HepG2 (cell line): ENCODE results near the gene ELOVL5. TPM values are rescaled to one million over a fixed set of nuclear protein-coding genes. Genes with fewer than 3 reads are reported as not detected.

Experiments
- ATAC-seq: fragments of 200-7000 bp; cut with Tn5 transposase; 3 replicates; pipeline ENCODE4 v1.9.1; 2020; ENCODE audit warnings: mild to moderate bottlenecking, moderate library complexity
- BruUV-seq: library from RNA; stranded (reverse); fragments of 400-500 nt; replicated peaks from 2 replicates; lab custom pipeline; 2021; lab: Mats Ljungman, UMichigan
- CTCF ChIA-PET: fragments of 300-600 bp; formaldehyde crosslinking; extraction: SDS; loops from one replicate; lab custom pipeline; 2021; ENCODE audit warnings: low total read pairs, inconsistent platforms, low intra/inter-chr PET ratio; lab: Yijun Ruan, JAX
- POLR2A ChIA-PET: fragments of 350-600 bp; sonication (Branson Sonifier 250); formaldehyde crosslinking; loops from one replicate; lab custom pipeline; 2020; ENCODE audit warnings: antibody characterized with exemption, inconsistent platforms; lab: Yijun Ruan, JAX
- DNase-seq: peaks from one replicate; pipeline ENCODE4 v3.0.0-alpha.2; 2015; ENCODE audit warnings: low spot score
- FAIRE-seq: peaks from 3 replicates; lab custom pipeline; 2011; peaks lifted over from hg19 to GRCh38; lab: Jason Lieb, UNC
- H2AFZ ChIP-seq: one replicate; pipeline ENCODE4 v1.6.1; 2011; ENCODE audit warnings: low read length, inconsistent platforms
- H3K27ac ChIP-seq: fragments of 300-600 bp; 3 replicates; pipeline ENCODE4 v1.8.0; 2011; ENCODE audit warnings: mixed run types, mild to moderate bottlenecking, mixed read lengths, low read length, inconsistent platforms; ENCODE audit not compliant: insufficient read depth; ENCODE audit errors: extremely low read length
- H3K27me3 ChIP-seq, 2 experiments: fragments of 200-600 bp in 1 of 2; 2 replicates in 1 of 2; 3 replicates in 1 of 2; pipeline versions ENCODE4 v1.6.0 to v1.8.0; 2011; ENCODE audit warnings: low read length in 2 of 2, mild to moderate bottlenecking in 2 of 2, moderate library complexity in 2 of 2, inconsistent platforms in 1 of 2; ENCODE audit not compliant: insufficient read depth in 2 of 2, control insufficient read depth in 1 of 2
- H3K36me3 ChIP-seq, 2 experiments: fragments of 200-600 bp in 1 of 2; replicated peaks in 1 of 2; 2 replicates in 1 of 2; 3 replicates in 1 of 2; pipeline versions ENCODE4 v1.5.1 to v1.8.0; 2011; ENCODE audit warnings: low read length in 2 of 2, inconsistent platforms in 1 of 2; ENCODE audit not compliant: insufficient read depth in 2 of 2, control insufficient read depth in 1 of 2
- H3K4me1 ChIP-seq: 2 replicates; pipeline ENCODE4 v1.5.1; 2012; ENCODE audit warnings: low read length, inconsistent platforms; ENCODE audit not compliant: insufficient read depth
- H3K4me2 ChIP-seq: 2 replicates; pipeline ENCODE4 v1.6.0; 2011; ENCODE audit warnings: low read depth, low read length, inconsistent platforms
- H3K4me3 ChIP-seq, 3 experiments: fragments of 200-600 bp in 1 of 3; sonication (generic), shearing (Covaris generic) in 1 of 3; replicated peaks in 1 of 3; 2 replicates each; pipeline ENCODE4 v1.5.1; 2011 to 2016; ENCODE audit warnings: low read length in 3 of 3, inconsistent platforms in 2 of 3, low read depth in 2 of 3, mild to moderate bottlenecking in 2 of 3, control low read depth in 1 of 3, mixed read lengths in 1 of 3; ENCODE audit not compliant: insufficient read depth in 1 of 3
- H3K79me2 ChIP-seq: one replicate; pipeline ENCODE4 v1.6.1; 2011; ENCODE audit warnings: low read length, inconsistent platforms; ENCODE audit not compliant: insufficient read depth
- H3K9ac ChIP-seq: 2 replicates; pipeline ENCODE4 v1.6.0; 2011; ENCODE audit warnings: mild to moderate bottlenecking, low read depth, low read length, inconsistent platforms; ENCODE audit not compliant: insufficient read depth
- H3K9me3 ChIP-seq: 2 replicates; pipeline ENCODE4 v1.5.1; 2012; ENCODE audit warnings: mild to moderate bottlenecking, low read length
- H4K20me1 ChIP-seq: 2 replicates; pipeline ENCODE4 v1.6.0; 2011; ENCODE audit warnings: inconsistent platforms, mild to moderate bottlenecking, low read length, moderate library complexity; ENCODE audit not compliant: insufficient read depth
- ATF1 ChIP-seq: IDR thresholded peaks from 2 replicates; pipeline ENCODE4 v1.6.1; 2016; ENCODE audit warnings: mild to moderate bottlenecking, control low read depth
- BRCA1 ChIP-seq: sonication (generic); formaldehyde crosslinking; IDR thresholded peaks from 2 replicates; pipeline ENCODE4 v1.4.0; 2020; ENCODE audit warnings: missing genetic modification reagents
- DPF2 ChIP-seq: sonication (generic); formaldehyde crosslinking; IDR thresholded peaks from 2 replicates; pipeline ENCODE4 v1.4.0; 2020; ENCODE audit warnings: mild to moderate bottlenecking, low read depth, missing genetic modification reagents, borderline replicate concordance
- KMT2B ChIP-seq: IDR thresholded peaks from 2 replicates; pipeline ENCODE4 v1.6.1; 2016; ENCODE audit warnings: missing genetic modification reagents, missing compliant biosample characterization
- MTA1 ChIP-seq: sonication (generic); formaldehyde crosslinking; IDR thresholded peaks from 2 replicates; pipeline ENCODE4 v1.4.0; 2020; ENCODE audit warnings: missing genetic modification reagents, mild to moderate bottlenecking, borderline replicate concordance
- ZKSCAN1 ChIP-seq: fragments of 150-350 bp; IDR thresholded peaks from 2 replicates; pipeline ENCODE4 v1.6.1; 2014; ENCODE audit warnings: low read length
- ZNF12 ChIP-seq: sonication (generic); formaldehyde crosslinking; IDR thresholded peaks from 2 replicates; pipeline ENCODE4 v1.5.0; 2020; ENCODE audit warnings: missing genetic modification reagents
- ZNF256 ChIP-seq: sonication (generic); formaldehyde crosslinking; conservative IDR thresholded peaks from 2 replicates; pipeline ENCODE4 v1.4.0; 2020; ENCODE audit warnings: missing genetic modification reagents
- ZNF331 ChIP-seq: sonication (generic); formaldehyde crosslinking; IDR thresholded peaks from 2 replicates; pipeline ENCODE4 v1.4.0; 2020; ENCODE audit warnings: missing genetic modification reagents
- ZNF883 ChIP-seq: sonication (generic); formaldehyde crosslinking; IDR thresholded peaks from 2 replicates; pipeline ENCODE4 v1.5.1; 2020; ENCODE audit warnings: mild to moderate bottlenecking, missing genetic modification reagents; ENCODE audit errors: not compliant biosample characterization
- in situ Hi-C: cut with HindIII; loops from 2 replicates; pipeline ENCODE4 v1.10.0; 2017; ENCODE audit warnings: low pct_unique_long_range_greater_than_20kb; ENCODE audit not compliant: extremely low pct_ligation_motif_present
- intact Hi-C: fragments of 100-400 bp; cut with micrococcal nuclease; formaldehyde crosslinking; loops from one replicate; pipeline ENCODE4 v1.10.0; 2022; ENCODE audit not compliant: unreplicated experiment
- polyA plus RNA-seq, 8 experiments: library from polyadenylated mRNA; depleted of rRNA in 3 of 8; stranded (reverse) in 7 of 8; unstranded in 1 of 8; fragments of >200 nt; fragmentation: Illumina TruSeq in 4 of 8; extraction: Trizol in 4 of 8; gene quantifications; 2 replicates each; pipeline versions ENCODE4 v1.2.1 to v1.2.3, GENCODE V29; 2011 to 2016; ENCODE audit warnings: low read depth in 4 of 8, missing spikeins in 1 of 8, mixed read lengths in 1 of 8; ENCODE audit not compliant: insufficient read depth in 1 of 8
- total RNA-seq, 5 experiments: library from RNA; depleted of rRNA; stranded (reverse); fragments of >200 nt; fragmentation: Illumina TruSeq; extraction: Trizol; gene quantifications; 2 replicates each; pipeline ENCODE4 v1.2.3, GENCODE V29; 2016; ENCODE audit warnings: low read depth in 1 of 5
- TF ChIP-seq, protein P1 (sequence below): sonication (generic); formaldehyde crosslinking; IDR thresholded peaks from 2 replicates; pipeline ENCODE4 v1.4.0; 2020; ENCODE audit warnings: missing genetic modification reagents
- TF ChIP-seq, protein P2 (sequence below): fragments of 450-650 bp; IDR thresholded peaks from 2 replicates; pipeline ENCODE4 v1.6.1; 2017

Gene ELOVL5
- total and polyA plus RNA-seq, 2 of the 13 experiments (the other 11 are each of a cell fraction or from before 2014, with no cell fraction given): 50.1 to 72.4 TPM

DNA sequence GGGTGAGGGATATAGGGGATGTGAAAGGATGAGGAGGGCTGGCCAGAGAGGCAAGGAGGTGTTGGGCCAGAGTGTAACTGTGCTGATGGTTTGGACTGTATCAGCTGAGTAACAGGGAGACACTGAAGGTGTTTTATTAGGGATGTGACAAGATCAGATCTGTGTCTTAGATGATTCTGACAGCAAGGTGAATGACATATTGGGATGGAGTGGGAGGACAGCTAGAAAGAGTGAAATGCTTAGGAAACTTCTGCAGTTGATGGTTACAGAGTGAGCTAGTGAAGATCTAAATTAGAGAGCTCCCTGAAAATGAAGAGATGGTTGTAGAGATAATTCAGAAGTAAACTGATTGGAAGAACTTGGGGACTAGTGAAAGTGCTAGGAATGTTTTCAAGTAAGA is 47.2 kb upstream of the ELOVL5 start:
- DNase-seq: no peak
- CTCF ChIA-PET: no interaction called here

More for the DNA sequence above, 47.2 kb upstream of the ELOVL5 start:
- H3K36me3 ChIP-seq: no peaks in the 10 kb centered on the region
- no peak overlapping the region for H3K27ac ChIP-seq
- TF ChIP-seq ZKSCAN1 (no peak), ZNF883 (CRISPR knock-in tag) (no peak), ZNF256 (CRISPR knock-in tag) (no peak), ATF1 (no peak), DPF2 (CRISPR knock-in tag) (no peak), ZNF331 (CRISPR knock-in tag) (no peak), MTA1 (CRISPR knock-in tag) (no peak), BRCA1 (CRISPR knock-in tag) (no peak), ZNF12 (CRISPR knock-in tag) (no peak), KMT2B (CRISPR knock-in tag) (no peak)
- TF ChIP-seq, protein P1, sequence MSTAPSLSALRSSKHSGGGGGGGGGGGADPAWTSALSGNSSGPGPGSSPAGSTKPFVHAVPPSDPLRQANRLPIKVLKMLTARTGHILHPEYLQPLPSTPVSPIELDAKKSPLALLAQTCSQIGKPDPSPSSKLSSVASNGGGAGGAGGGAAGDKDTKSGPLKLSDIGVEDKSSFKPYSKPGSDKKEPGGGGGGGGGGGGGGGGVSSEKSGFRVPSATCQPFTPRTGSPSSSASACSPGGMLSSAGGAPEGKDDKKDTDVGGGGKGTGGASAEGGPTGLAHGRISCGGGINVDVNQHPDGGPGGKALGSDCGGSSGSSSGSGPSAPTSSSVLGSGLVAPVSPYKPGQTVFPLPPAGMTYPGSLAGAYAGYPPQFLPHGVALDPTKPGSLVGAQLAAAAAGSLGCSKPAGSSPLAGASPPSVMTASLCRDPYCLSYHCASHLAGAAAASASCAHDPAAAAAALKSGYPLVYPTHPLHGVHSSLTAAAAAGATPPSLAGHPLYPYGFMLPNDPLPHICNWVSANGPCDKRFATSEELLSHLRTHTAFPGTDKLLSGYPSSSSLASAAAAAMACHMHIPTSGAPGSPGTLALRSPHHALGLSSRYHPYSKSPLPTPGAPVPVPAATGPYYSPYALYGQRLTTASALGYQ (CRISPR knock-in tag): no peak
- TF ChIP-seq, protein P2, sequence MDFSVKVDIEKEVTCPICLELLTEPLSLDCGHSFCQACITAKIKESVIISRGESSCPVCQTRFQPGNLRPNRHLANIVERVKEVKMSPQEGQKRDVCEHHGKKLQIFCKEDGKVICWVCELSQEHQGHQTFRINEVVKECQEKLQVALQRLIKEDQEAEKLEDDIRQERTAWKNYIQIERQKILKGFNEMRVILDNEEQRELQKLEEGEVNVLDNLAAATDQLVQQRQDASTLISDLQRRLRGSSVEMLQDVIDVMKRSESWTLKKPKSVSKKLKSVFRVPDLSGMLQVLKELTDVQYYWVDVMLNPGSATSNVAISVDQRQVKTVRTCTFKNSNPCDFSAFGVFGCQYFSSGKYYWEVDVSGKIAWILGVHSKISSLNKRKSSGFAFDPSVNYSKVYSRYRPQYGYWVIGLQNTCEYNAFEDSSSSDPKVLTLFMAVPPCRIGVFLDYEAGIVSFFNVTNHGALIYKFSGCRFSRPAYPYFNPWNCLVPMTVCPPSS: no peak
- H3K4me1 ChIP-seq: peaks cover 9% of the 10 kb centered on the region
- no TSS peak for BruUV-seq
- 0 out of 5 replicates have a peak, but pooled peaks cover 0 to 4% of the 10 kb centered on the region in 2 experiments for H3K27me3 ChIP-seq
- no peak overlapping the region for H3K4me3 ChIP-seq
- intact Hi-C loops (no loop called here), in situ Hi-C loops (no loop called here)
- POLR2A ChIA-PET: no interaction called here
- ATAC-seq: no peak
- no peaks in the 10 kb centered on the region for H3K9me3 ChIP-seq
- no peaks in the 10 kb centered on the region for H3K79me2 ChIP-seq
- FAIRE-seq: no peak
- no peak overlapping the region for H2AFZ ChIP-seq
- no peaks in the 10 kb centered on the region for H4K20me1 ChIP-seq
- H3K9ac ChIP-seq: no peak overlapping the region
- H3K4me2 ChIP-seq: no peak overlapping the region
